Activated CD4-positive, alpha-beta T cell treated with anti-CD3 and anti-CD28 coated beads for 48 hours (primary cell): Measurements from ENCODE around the gene SP140.
"Not testable (repeated sequence)": the region's sequence is repeated elsewhere in the genome, so short reads cannot be mapped to it uniquely, and the experiment has no call there.

Experiments used
- DNase-seq: peaks from one replicate; pipeline ENCODE4 v3.0.0-alpha.2; 2020

SP140 gene

DNA sequence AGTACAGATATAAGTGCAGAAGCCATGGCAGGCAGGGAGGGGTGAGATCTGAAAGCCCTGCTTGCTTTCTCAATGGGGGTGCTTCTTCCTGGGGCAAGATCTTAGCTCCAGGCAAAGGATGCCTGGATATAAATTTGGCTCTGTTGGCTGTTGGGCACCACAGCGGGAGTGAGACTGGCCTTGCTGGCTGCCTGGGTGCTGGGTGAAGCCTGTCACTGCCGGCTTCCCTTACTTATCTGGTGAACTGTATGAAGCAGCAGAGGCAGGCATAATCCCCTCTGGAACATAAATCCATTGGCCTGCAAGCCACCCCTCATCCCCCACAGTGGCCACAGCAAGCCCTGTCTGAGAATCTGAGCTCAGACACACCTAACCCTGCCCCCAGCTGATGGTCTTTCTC, 74.1 kb downstream of the SP140 start:
- DNase-seq, result no peak

DNA sequence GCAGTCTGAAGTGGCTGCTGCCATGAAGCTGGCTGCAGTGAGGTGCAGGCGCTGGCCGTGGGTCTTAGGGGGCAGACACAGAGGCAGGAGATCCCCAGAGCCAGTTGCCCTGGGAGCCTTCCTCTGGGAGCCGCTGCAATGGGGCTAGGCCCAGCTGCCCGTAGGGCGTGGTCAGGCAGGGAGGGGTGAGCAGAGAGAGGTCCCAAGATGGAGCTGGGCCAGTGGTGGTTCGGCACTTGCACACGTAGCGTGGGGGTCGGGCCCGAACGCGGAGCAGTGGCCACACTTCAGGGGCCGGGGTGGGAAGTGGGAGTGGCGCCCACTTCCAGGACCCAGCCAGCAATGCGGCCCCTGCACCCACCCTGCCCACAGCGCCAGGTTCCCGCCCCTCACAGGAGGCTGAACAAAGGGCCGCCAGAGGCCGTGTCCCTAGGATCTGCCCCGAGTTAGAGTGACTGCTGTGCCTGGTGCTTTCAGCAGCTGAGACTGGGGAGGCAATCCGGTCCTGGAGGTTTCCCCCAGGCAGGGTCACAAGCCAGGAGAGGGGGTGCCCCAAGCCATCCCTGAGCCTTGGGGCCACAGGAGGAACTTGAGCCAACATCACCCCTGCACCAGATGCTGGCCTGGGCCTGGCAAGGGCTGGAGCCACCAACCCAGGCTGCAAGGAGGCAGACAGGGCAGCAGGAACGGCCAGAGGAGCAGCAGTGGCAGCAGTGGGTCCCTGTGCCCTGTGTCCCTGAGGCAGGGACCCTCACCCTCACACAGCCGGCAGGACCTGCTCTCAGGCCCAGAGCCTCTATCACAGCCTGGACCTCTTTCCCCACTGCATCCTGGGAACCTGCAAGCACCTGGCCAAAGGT, 80.1 kb downstream of the SP140 start:
- no peak for DNase-seq

DNA sequence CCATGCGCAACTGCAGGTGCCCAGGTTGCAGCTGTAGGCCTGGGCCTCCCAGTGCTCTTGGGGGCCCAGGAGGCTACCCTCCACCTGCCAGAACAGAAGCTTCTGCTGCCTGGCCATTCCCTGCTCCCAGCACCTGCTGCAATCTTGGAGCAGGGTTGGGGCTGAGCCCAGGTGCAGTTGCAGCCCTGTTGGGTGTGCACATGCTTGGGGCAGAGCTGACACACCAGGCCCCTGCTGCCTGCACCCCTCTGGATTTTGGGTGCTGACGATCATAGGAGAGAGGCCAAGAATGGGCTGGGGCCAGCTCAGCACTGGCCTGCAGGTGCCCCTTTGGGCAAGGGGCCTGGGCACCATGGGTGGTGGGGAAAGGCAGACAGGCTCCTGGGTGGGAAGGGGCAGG, 80.9 kb downstream of the SP140 start:
- no peak for DNase-seq

DNA sequence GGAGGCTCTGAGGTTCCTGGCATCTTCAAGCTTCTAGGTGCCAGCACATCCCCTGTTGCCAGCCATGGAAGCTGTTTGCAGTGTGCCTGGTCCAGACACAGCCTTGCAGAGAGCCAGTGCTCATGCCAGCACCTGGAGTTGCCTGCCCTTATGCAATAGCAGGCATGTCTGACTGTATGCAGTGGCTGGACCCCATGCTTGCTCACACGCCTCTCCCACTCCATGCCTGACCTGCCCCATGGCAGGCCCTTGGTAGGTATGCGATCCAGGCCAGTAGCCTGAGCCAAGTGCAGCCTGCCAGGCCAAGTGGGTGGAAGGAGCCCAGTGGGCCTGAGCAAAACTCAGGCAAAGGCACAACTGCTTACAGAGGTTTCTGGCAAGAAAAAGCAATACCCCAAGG, 81.9 kb downstream of the SP140 start:
- no peak for DNase-seq

DNA sequence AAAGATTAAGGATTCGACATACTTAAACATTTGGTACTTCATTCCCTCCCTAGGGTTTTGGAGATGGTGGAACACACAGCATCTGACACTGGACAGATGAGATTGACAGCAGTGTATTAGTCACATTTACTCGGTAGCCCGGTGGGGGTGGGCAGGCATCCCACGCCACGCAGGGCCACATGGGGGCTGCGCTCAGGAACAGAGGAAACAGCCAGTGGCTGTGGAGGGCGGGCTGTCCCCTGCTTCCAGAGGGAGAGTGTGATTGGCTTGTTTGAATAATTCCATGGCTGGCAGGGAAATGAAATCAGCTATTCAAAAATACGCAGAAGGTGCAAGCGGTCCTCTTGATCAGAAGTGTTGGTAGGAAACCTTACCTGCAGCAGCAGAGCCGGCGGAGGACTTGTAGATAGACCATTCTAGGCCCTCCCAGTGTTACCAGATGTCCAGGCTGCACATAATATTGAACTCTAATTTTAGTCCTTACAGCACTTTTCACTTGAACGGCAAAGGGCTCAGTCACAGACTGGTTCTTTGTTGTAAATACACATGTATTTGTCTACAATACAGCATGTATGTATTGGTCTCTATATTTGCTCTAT, 83.0 kb downstream of the SP140 start:
- DNase-seq, result no peak

DNA sequence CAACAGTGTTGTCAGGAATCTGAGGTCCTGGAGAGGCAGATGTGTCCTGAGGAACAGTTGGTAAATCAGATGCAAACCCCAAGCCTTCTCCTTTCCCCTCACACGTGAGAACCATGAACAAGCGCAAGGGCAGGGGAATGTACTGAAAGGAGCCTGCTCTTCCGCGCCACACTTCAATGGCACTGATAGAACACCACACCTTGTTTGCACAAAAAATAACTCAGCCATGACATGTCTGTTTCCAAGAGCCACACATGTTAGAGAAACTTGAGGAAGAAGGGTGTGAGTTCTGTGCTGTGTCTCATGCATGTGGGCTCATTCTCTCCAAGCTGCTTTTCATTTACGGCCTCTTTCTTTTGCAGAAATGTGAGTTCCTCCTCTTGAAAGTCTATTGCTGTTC, 85.3 kb downstream of the SP140 start:
- DNase-seq, result not testable (repeated sequence)

DNA sequence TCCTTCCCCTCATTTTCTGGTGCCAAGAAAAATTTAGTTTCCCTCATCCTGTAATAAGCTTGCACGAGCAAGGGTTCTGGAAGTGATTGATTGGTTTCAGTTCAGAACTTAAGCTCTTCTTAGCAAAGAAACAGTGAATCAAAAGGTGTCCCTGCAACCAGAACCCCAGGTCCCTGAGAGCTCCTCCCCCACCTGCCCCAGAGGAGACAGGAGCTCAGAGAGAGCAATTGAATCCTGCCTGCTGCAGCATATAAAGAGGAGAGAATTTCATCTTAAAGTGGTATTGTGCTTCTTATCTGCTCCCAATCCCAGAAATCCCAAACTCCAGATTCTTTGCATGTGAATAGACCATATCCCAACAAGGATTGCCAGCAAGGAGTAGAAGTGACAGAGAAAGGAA, 86.1 kb downstream of the SP140 start:
- DNase-seq, result not testable (repeated sequence)

DNA sequence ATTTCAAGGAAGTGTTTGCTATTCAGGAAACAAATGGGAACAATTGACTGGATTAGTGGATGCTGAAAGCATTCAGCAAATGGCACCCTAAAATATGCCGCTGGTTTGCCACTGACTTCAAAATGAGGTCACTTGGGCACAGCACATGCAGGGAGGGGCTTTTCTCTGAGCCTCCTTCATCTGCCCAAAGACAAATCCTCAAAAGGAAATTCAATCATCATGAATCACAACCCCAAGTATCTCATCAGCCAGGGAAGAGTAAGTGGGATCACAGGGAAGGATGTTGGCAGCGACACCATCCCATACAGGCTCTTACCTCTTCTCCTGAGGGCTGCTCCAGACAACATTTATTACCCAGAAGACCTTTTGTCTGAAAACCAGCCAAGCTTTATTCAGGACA, 87.1 kb downstream of the SP140 start:
- no peak for DNase-seq

DNA sequence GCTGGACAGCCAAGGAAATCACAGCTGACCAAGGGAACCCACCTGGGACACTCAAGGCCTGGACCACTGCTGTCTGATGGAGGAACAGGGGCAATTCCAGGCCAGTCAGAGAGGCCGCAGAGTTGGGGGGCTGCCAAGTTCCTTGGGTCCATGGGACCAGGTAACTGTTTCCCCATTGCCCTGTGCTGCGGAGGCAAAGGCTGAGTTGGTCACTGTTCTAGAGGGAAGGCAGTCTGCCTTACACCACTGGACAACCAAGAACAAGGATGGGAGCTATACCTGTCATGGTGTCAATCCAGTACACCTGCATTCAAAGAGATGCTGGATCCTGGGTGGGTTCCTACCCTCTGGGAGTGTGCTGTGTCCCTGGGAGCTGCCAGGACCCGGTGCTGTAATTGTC, 91.8 kb downstream of the SP140 start:
- no peak for DNase-seq

DNA sequence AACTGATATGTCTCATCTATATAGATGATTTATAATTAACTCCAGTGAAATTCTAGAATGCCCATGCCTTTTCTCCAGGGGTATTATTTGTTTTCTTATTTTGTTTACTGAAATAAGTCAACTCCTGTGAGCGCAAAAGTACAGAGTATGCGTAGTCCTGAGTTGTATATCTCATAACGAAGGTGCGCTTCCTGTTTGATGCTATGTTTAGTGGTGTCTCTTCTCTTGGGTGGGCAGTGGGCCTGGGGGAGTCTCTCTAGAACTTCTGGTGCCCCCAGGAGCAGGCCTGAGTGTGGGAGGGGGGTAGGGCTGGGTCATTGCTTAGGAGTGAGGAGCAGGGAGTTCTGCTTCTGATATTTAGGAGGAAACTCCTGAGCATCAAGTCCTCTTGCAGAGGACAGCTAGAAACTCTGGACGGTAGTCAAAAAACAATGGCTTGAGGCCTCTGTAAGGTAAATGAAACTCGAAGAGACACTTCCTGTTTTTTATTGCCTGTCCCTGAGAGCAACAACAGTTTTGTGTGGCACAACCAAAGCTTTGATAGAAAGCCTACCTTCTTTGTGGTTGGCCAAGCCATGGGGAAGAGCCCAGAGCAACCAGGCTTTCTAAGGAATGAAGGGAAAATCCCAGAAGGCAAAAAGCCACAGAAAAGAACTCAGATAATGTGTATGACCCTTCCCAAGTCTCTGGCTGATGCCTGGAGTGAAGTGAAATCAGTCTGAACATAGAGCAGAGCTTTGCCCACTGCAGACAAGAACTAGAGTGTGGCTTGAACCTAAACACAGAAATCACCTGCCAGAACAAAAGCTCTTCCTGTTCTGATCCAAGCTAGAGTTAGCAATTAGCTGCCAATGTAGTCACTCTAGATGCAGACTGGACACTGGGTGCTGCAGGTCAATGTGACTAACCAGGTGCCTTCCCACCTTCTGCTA, 92.9 kb downstream of the SP140 start:
- DNase-seq, result no peak

DNA sequence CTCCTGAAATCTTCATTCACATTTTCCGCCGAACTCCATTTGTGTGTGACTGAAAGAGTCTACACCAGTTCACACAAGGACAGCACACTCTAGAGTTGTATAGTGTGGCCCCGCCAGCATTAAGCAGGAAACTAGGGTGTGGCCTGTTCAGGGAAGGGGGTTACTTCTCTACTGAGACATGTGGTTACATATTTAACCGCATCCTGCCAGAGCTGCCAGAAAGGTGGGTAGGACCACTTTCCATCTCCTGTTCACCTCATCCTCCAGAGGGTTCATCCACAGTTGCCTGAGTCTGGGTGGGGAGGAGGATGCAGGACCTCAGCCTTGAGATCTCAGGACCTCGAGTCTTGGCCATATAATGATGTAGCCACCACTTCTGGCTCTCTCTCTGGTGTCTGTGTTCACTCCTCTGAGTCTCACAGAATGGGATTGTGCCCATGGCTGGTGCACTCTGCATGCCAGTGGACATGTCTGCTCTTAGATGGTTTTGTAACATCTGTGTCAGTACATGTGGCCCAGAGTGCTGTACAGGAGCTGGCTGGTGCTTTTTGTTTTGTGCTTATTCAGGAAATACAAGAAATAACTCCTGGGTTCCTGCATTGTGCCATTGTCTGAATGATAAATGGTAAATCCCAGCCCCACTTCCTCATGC, 93.8 kb downstream of the SP140 start:
- DNase-seq, result peak; percentile 76

DNA sequence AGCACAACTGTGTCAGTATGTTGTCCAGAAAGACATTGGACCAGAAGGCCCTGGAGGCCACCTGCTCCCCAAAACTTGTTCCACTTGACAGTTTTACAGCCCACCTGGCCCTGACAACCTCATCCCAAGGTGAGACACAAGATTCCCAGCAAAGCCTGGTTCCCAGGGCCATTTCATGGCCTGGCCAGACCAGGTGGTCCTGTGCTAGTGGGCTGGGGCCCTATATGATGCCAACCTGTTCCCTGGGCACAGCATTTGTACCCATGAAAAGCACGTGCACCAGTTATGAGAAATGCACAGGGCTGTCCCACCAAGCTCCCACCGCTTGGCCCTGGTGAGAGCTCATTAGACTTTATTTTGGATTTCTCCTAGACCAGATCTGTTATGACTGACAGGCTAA, 95.5 kb downstream of the SP140 start:
- no peak for DNase-seq

DNA sequence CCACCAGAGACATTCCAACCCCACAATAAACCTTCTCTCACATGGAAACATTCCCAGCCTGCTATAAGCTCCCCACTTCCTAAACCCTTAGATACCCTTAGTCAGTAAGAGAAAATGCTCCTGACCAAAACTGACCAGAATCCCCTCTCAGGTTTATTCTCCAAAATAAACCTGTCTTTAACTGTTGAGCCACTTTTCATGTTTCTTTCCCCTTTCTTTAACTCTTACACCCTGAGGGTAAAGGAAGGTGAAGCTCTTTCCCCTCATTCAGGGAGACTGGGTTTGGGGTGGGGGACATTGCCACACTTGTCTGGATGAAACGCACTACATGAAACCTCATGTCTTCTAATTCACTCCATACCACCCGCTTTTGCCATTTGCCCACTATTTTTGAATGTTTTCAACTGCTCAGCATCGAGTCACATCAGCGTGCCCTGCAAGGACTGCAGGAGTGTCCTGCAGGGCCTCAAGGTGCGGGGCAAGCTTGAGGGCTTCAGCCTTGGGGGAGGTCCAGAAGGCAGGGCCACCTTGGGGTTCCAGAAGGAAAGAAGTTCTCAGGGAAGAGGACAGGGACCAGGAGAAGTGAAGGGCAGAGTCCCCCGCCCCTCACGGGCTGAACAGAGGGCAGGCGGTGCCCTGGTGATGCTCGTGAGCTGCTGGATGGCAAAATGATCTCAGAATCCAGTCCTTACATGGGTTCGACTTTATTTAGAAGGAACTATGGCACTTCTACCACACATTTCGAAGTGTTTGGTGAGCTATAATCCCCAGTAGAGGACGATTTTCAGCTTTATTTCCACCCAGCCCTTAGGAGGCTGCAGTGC, 97.2 kb downstream of the SP140 start:
- DNase-seq, result no peak

DNA sequence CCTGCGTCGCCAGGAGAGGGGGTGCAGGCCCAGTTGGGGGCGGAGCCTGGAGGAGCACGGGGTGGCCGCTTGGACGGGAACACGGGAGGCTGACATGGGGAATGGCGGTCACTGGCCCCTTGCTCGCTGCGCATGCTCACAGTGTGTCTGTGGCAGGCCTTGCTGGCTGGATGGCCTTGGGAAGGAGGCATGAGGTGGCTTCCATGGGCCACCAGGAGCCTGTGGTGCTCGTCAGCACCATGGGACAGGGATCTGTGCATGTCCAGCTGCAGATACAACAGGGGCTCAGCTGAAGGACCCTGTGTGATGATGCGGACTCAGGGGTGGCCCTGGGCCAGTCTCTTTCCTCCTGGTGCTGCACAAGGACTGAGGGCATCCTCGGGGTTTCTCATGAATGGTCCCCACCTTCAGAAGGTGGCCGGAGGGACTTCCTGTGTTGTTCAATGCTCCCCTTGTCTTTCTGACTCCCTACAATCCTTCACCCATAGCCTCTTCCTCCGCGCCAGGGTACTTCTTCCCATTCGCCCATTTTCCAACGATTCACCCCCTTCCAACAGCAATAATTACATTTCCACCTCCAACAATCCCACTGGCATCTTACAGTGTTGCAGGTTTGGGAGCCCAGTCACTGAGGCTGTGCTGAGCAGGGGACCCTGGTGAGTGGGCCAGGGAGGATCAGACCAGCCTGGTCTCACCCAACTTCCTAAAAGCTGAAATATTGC, 98.0 kb downstream of the SP140 start:
- DNase-seq, result peak; percentile 54

DNA sequence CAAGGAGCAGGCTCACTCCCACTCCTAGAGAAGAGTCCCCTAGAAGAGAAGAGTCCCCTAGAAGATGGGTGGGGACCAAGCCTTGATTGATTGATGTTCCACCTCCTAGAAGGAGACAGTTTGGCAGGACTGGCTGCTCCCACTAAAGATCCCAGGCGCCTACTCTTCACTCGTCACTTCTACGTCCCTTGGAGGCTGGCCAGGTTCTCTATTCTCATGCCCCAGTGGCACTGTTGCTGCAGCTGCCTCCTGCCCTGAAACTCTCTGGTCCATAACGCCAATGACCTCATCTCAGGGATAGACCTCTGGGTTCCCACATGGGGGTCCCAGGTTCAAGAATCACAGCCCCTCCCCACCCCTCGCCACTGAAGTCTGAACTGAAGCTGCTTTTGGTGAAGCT, 99.0 kb downstream of the SP140 start:
- DNase-seq, result no peak

DNA sequence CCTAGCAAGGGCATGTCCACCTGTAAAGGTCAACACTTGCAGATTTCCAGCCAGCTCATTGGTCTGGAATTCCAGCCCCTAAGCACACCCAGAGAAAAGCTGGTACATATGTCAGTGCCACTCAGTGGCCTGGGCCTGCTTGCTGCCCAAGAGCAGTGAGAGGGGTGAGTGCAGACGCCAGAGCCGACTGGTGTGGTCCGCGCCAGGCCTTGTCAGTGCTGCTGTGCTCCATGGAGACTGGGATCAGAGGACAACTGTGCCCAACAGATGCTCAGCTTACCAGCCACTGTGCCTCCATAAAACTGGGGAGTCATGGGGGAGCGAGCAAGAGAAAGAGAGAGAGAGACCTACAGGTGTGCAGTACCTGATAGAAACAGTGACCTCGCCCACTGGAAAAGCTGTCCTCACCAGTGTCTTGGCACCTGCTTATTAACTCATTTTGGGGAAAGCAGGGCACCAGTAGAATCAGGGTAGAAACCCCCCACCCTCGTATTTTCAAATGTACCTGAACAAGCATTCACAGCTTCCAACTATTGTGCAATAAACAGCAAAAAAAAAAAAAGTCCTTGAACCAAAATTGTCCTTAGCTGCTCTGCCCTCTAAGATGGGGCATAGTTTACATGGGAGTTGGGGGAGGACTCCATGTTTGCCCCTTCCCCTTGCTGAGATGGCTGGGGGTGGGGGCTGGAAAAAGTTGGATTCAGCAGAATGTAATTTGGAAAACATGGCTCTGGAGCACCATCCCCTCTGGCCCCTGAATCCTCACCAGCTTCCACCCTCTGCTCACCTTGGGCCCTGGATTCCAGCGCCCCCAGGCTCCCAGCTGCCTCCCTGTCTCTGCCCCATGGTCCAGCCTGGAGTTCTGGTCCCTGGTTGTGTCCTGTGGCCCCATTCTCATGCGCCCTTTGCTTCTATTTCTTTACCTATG, 100.0 kb downstream of the SP140 start:
- DNase-seq, result no peak

DNA sequence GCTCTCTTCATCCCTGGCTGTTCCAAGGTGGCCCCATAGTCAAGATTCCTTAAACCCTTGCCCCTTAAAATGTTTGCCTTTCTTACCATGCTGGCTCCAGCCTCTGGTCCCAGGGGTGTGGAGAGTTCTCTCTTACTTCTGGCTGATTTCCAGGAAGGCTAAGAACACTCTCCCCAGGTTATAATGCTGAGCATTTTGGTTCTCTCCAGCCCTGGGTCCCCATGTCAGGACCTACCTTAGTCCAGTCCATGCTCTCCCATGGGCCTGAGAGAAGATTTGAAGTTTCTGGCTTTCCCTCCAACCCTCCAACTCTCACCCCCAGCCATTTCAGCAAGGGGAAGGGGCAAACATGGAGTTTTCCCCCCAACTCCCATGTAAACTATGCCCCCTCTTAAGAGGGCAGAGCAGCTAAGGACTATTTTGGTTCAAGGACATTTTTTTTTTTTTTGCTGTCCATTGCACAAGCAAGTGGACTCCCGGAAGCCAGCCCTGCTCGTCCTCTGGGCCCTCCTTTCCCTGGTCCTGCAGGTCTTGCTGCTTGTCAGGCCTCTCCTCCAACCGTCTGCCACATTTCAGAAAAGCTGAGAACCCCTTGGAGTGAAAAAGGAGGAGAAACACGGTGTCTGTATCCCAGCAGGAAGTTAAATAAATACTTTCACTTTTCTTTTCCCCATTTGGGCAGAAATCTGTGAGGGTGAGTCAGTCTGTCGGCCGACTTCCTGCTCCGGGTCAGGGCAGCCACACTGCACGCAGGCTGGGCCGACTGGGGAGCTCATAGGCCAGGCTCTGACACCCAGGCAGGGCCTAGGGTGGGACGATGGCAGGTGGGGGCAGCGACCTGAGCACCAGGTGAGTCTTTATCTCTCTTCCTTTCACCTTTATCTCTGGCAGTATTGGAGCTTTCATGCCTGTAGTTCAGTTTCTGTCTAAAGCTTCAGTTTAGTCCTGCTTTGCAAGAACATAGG, 101.2 kb downstream of the SP140 start, which contains the start of gene SP140L:
Gene SP140L, plus strand, starts transcription at position 741 of the 965 bp plus-strand sequence. Its CDS starts 77 bp downstream, at position 818.
- peak; percentile 84 for DNase-seq

DNA sequence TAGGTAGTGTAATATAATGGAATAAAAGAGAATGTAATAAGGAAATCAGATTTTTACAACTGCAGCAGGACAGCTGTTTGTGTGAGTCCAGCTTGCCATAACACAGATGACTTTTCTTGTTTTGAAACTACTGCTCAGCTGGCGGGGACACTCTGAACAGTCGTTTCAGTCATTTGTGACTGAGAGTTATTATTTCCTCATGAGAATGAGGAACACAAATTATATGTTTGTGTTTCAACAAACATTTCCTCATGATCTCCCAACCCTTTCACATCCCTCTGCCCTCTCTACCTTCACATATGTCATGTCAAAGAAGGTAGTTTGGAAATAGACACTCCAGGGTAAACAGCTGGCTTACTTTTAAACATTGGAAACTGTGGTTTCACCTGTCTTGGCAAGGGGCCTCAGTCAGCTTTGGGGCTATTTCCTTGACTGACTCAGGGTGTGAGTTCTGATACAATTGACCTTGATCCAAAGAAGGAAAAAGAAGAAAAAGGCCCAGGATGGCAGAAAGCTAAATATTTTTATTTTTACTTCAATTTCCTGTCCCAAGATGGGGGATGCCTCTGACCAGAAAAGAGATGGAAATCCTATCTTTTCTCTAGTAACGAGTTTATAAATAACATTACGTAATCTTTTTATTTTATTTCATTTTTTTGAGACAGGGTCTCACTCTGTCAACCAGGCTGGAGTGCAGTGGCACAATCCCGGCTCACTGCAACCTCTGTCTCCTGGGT, 102.0 kb downstream of the SP140 start:
- DNase-seq, result no peak
